H1 (cell line): ENCODE data around the gene NTMT1. TPM values are rescaled to one million over a fixed set of nuclear protein-coding genes. Genes with fewer than 3 reads are reported as not detected.

ENCODE experiments used
- CTCF ChIA-PET: fragments of 300-600 bp; sonication (Branson Sonifier 250); formaldehyde crosslinking; loops from one replicate; lab custom pipeline; 2021; ENCODE audit not compliant: partially characterized antibody; lab: Charles Lee
- POLR2A ChIA-PET: fragments of 300-600 bp; sonication (Branson Sonifier 250); formaldehyde crosslinking; loops from one replicate; lab custom pipeline; 2021; ENCODE audit warnings: inconsistent platforms; ENCODE audit not compliant: partially characterized antibody; lab: Charles Lee
- DNase-seq, 2 experiments: peaks; one replicate each; pipeline versions ENCODE4 v3.0.0 to v3.0.0-alpha.2; 2010 to 2022; ENCODE audit warnings: low spot score in 2 of 2, low read depth in 1 of 2, mixed read lengths in 1 of 2
- FAIRE-seq: peaks from 2 replicates; lab custom pipeline; 2011; peaks lifted over from hg19 to GRCh38; lab: Jason Lieb, UNC
- H2AFZ ChIP-seq: 2 replicates; pipeline ENCODE4 v1.8.1; 2012; ENCODE audit warnings: low read length, inconsistent platforms
- H2AK5ac ChIP-seq: 2 replicates; pipeline ENCODE4 v1.6.1; 2013; ENCODE audit warnings: low read depth, low read length
- H2BK120ac ChIP-seq: replicated peaks from 2 replicates; pipeline ENCODE3; 2013; ENCODE audit warnings: low read depth, low read length, inconsistent platforms
- H2BK12ac ChIP-seq: 2 replicates; pipeline ENCODE4 v1.6.1; 2013; ENCODE audit warnings: low read depth, low read length
- H2BK15ac ChIP-seq: 2 replicates; pipeline ENCODE4 v1.6.1; 2013; ENCODE audit warnings: low read length
- H2BK20ac ChIP-seq: 2 replicates; pipeline ENCODE4 v1.6.1; 2013; ENCODE audit warnings: low read length
- H2BK5ac ChIP-seq: 2 replicates; pipeline ENCODE4 v1.6.1; 2013; ENCODE audit warnings: low read depth, low read length
- H3K14ac ChIP-seq: 2 replicates; pipeline ENCODE4 v1.6.1; 2013; ENCODE audit warnings: inconsistent platforms; ENCODE audit not compliant: insufficient read length
- H3K18ac ChIP-seq: 2 replicates; pipeline ENCODE4 v1.6.1; 2013; ENCODE audit warnings: low read length; ENCODE audit errors: extremely low read depth
- H3K23ac ChIP-seq: 2 replicates; pipeline ENCODE4 v1.6.1; 2013; ENCODE audit warnings: inconsistent platforms; ENCODE audit not compliant: insufficient read length
- H3K23me2 ChIP-seq: 2 replicates; pipeline ENCODE4 v1.6.1; 2013; ENCODE audit warnings: low read depth, low read length
- H3K27ac ChIP-seq: 2 replicates; pipeline ENCODE4 v1.6.1; 2011; ENCODE audit warnings: low read depth, low read length, inconsistent platforms
- H3K27me3 ChIP-seq, 4 experiments: replicated peaks in 1 of 4; 1 replicate in 1 of 4; 2 replicates in 3 of 4; pipeline versions ENCODE4 v1.6.1 to v1.8.1; 2011 to 2013; ENCODE audit warnings: low read length in 3 of 4, mild to moderate bottlenecking in 3 of 4, inconsistent platforms in 2 of 4, mixed read lengths in 2 of 4, moderate library complexity in 1 of 4; ENCODE audit not compliant: control insufficient read depth in 3 of 4, insufficient read depth in 3 of 4; ENCODE audit errors: extremely low read depth in 1 of 4
- H3K36me3 ChIP-seq, 4 experiments: 2 replicates each; pipeline versions ENCODE4 v1.6.1 to v1.8.1; 2011 to 2013; ENCODE audit warnings: mild to moderate bottlenecking in 4 of 4, low read length in 3 of 4, moderate library complexity in 2 of 4, control low read depth in 1 of 4, inconsistent platforms in 1 of 4; ENCODE audit not compliant: insufficient read depth in 4 of 4, control insufficient read depth in 2 of 4
- H3K4ac ChIP-seq: replicated peaks from 2 replicates; pipeline ENCODE3; 2013; ENCODE audit warnings: low read length, low read depth, mixed read lengths, inconsistent platforms; ENCODE audit not compliant: insufficient read length
- H3K4me1 ChIP-seq, 4 experiments: replicated peaks in 1 of 4; 1 replicate in 1 of 4; 2 replicates in 3 of 4; pipeline versions ENCODE4 v1.6.1 to v1.8.1; 2011 to 2013; ENCODE audit warnings: low read length in 3 of 4, inconsistent platforms in 2 of 4, mixed read lengths in 1 of 4; ENCODE audit not compliant: insufficient read depth in 4 of 4, control insufficient read depth in 3 of 4
- H3K4me2 ChIP-seq, 2 experiments: 2 replicates each; pipeline versions ENCODE4 v1.6.1 to v1.8.1; 2011 to 2013; ENCODE audit warnings: low read depth in 2 of 2, low read length in 2 of 2, control low read depth in 1 of 2, inconsistent platforms in 1 of 2, mild to moderate bottlenecking in 1 of 2; ENCODE audit not compliant: insufficient read depth in 1 of 2
- H3K4me3 ChIP-seq, 4 experiments: fragments of 200-600, 300-600 bp in 1 of 4; sonication (generic), shearing (Covaris generic), sonication (Bioruptor Twin) in 1 of 4; 2 replicates each; pipeline versions ENCODE4 v1.5.1 to v1.8.1; 2011 to 2016; ENCODE audit warnings: low read length in 4 of 4, low read depth in 3 of 4, control low read depth in 2 of 4, inconsistent platforms in 2 of 4, mild to moderate bottlenecking in 2 of 4, mixed read lengths in 1 of 4, moderate library complexity in 1 of 4; ENCODE audit not compliant: insufficient read depth in 2 of 4; ENCODE audit errors: extremely low read depth in 1 of 4
- H3K56ac ChIP-seq: replicated peaks from 2 replicates; pipeline ENCODE3; 2013; ENCODE audit warnings: low read depth, mild to moderate bottlenecking, mixed read lengths, low read length, inconsistent platforms; ENCODE audit not compliant: insufficient read length
- H3K79me1 ChIP-seq: 2 replicates; pipeline ENCODE4 v1.6.1; 2013; ENCODE audit warnings: low read depth, low read length, control low read depth
- H3K79me2 ChIP-seq, 2 experiments: 2 replicates each; pipeline versions ENCODE4 v1.6.1 to v1.8.1; 2012 to 2013; ENCODE audit warnings: low read length in 2 of 2, mild to moderate bottlenecking in 2 of 2, inconsistent platforms in 1 of 2; ENCODE audit not compliant: insufficient read depth in 2 of 2, control insufficient read depth in 1 of 2
- H3K9ac ChIP-seq, 4 experiments: replicated peaks in 1 of 4; 1 replicate in 1 of 4; 2 replicates in 3 of 4; pipeline versions ENCODE4 v1.6.1 to v1.8.1; 2011 to 2013; ENCODE audit warnings: low read depth in 3 of 4, low read length in 3 of 4, control low read depth in 2 of 4, mild to moderate bottlenecking in 2 of 4, moderate library complexity in 2 of 4, inconsistent platforms in 1 of 4; ENCODE audit errors: extremely low read depth in 1 of 4
- H3K9me3 ChIP-seq, 2 experiments: 2 replicates each; pipeline versions ENCODE4 v1.6.1 to v1.8.1; 2012 to 2013; ENCODE audit warnings: mild to moderate bottlenecking in 2 of 2, moderate library complexity in 2 of 2, control low read depth in 1 of 2, inconsistent platforms in 1 of 2, low read depth in 1 of 2, low read length in 1 of 2, mixed read lengths in 1 of 2; ENCODE audit not compliant: insufficient read depth in 2 of 2
- H4K20me1 ChIP-seq, 2 experiments: replicated peaks in 1 of 2; 2 replicates each; pipeline versions ENCODE3 to v1.8.1; 2011 to 2013; ENCODE audit warnings: inconsistent platforms in 2 of 2, low read length in 2 of 2, mild to moderate bottlenecking in 1 of 2; ENCODE audit not compliant: insufficient read depth in 2 of 2, control insufficient read depth in 1 of 2
- H4K5ac ChIP-seq: 2 replicates; pipeline ENCODE4 v1.6.1; 2013; ENCODE audit warnings: low read length, low read depth, mixed read lengths, inconsistent platforms; ENCODE audit not compliant: insufficient read length
- H4K8ac ChIP-seq: 2 replicates; pipeline ENCODE4 v1.8.0; 2013; ENCODE audit warnings: mild to moderate bottlenecking, moderate library complexity, low read length, inconsistent platforms; ENCODE audit not compliant: insufficient read depth; ENCODE audit errors: extremely low read depth
- H4K91ac ChIP-seq: replicated peaks from 2 replicates; pipeline ENCODE3; 2013; ENCODE audit warnings: low read length, mixed read lengths, inconsistent platforms; ENCODE audit not compliant: insufficient read length
- BACH1 ChIP-seq: IDR thresholded peaks from 2 replicates; pipeline ENCODE4 v1.6.1; 2012; ENCODE audit warnings: low read length, improper control_type of control experiment
- BRCA1 ChIP-seq: IDR thresholded peaks from 2 replicates; pipeline ENCODE4 v1.6.1; 2012; ENCODE audit warnings: low read depth, low read length, improper control_type of control experiment
- CHD2 ChIP-seq: IDR thresholded peaks from 2 replicates; pipeline ENCODE4 v1.6.1; 2012; ENCODE audit warnings: low read length, improper control_type of control experiment
- JUND ChIP-seq: IDR thresholded peaks from 2 replicates; pipeline ENCODE4 v1.6.1; 2011; ENCODE audit warnings: mild to moderate bottlenecking, improper control_type of control experiment, low read length
- NRF1 ChIP-seq: IDR thresholded peaks from 2 replicates; pipeline ENCODE4 v1.6.1; 2011; ENCODE audit warnings: mild to moderate bottlenecking, low read depth, low read length, improper control_type of control experiment
- POU5F1 ChIP-seq: IDR thresholded peaks from 2 replicates; pipeline ENCODE4 v1.6.1; 2011; ENCODE audit warnings: low read depth, mild to moderate bottlenecking, low read length, moderate library complexity
- SAP30 ChIP-seq: fragments of 300-600 bp; sonication (generic); IDR thresholded peaks from 2 replicates; pipeline ENCODE4 v1.7.1; 2012; ENCODE audit warnings: low read length, moderate library complexity, mild to moderate bottlenecking, inconsistent platforms; ENCODE audit not compliant: insufficient read depth, insufficient replicate concordance
- SIRT6 ChIP-seq: IDR thresholded peaks from one replicate; pipeline ENCODE4 v1.7.1; 2012; ENCODE audit warnings: low read length, inconsistent platforms
- SRF ChIP-seq: IDR thresholded peaks from 2 replicates; pipeline ENCODE4 v1.6.1; 2011; ENCODE audit warnings: mild to moderate bottlenecking, low read depth, low read length, moderate library complexity
- TBP ChIP-seq: IDR thresholded peaks from 2 replicates; pipeline ENCODE4 v1.6.1; 2011; ENCODE audit warnings: low read depth, low read length, improper control_type of control experiment
- TEAD4 ChIP-seq: IDR thresholded peaks from 2 replicates; pipeline ENCODE4 v1.6.1; 2012; ENCODE audit warnings: low read depth, low read length, inconsistent platforms, mixed read lengths
- ZNF274 ChIP-seq: IDR thresholded peaks from 2 replicates; pipeline ENCODE4 v1.7.0; 2012; ENCODE audit warnings: low read length, borderline replicate concordance; ENCODE audit errors: extremely low read depth
- WGBS, 2 experiments: shearing (Covaris generic) in 1 of 2; methylation state at CpG; one replicate each; pipeline versions ENCODE4 v1.1.6 to v1.1.7; 2013 to 2015; ENCODE audit warnings: low lambda C conversion rate in 2 of 2, mixed read lengths in 2 of 2, inconsistent platforms in 1 of 2, low coverage in 1 of 2, missing lambda C conversion rate in 1 of 2; ENCODE audit not compliant: insufficient replicate concordance in 2 of 2, insufficient coverage in 1 of 2, insufficient read length in 1 of 2; ENCODE audit errors: extremely low coverage in 1 of 2, missing lambda C conversion rate in 1 of 2; 5-methylcytosine and 5-hydroxymethylcytosine counted together
- polyA plus RNA-seq, 7 experiments: library from polyadenylated mRNA; depleted of rRNA in 3 of 7; stranded (reverse) in 5 of 7; unstranded in 2 of 7; fragments of >200 nt in 5 of 7; fragments of 200-250 nt in 2 of 7; gene quantifications; 1 replicate in 5 of 7; 2 replicates in 1 of 7; 4 replicates in 1 of 7; pipeline versions ENCODE4 v1.2.1 to v1.2.3, GENCODE V29; 2011 to 2013; ENCODE audit warnings: missing spikeins in 2 of 7, mixed read lengths in 2 of 7
- total RNA-seq: library from RNA; stranded (reverse); fragmentation: NEBNext Ultra II Directional; extraction: Animal tissue kit (Norgen Biotek cat#: 25700); gene quantifications from 2 replicates; pipeline ENCODE4 v1.2.1, GENCODE V29; 2021
- TF ChIP-seq, protein P1 (sequence below), 3 experiments: IDR thresholded peaks; 1 replicate in 2 of 3; 2 replicates in 1 of 3; pipeline versions ENCODE4 v1.5.1 to v1.6.1; 2011; ENCODE audit warnings: low read length in 3 of 3, mild to moderate bottlenecking in 3 of 3, inconsistent platforms in 2 of 3, low read depth in 1 of 3, moderate library complexity in 1 of 3; ENCODE audit not compliant: insufficient read depth in 1 of 3; ENCODE audit errors: control extremely low read depth in 1 of 3

The NTMT1 gene
- total and polyA plus RNA-seq, 2 of the 8 experiments (the other 6 are each of a cell fraction or from before 2014, with no cell fraction given): 66.8 to 70.2 TPM

DNA sequence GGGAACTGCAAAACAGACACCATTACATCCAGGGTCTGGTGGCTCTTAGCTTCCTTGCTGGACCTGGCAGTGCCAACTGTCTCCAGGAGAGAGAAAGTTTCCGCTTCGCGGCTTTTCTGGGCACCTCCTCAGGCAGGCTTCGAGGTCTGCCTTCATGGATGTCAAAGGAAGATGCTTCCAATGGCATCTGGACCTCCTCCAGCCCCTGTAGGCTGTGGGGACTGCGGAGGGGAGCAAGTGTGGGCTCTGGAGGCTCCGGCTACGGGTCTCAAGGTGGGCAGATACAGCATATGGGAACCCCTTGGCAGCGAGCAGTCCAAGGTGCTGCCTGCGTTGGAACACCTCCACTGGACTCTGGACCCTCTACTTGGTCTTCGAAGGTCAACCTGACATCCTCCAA is 11.0 kb upstream of the NTMT1 start:
- no peak overlapping the region for H3K27ac ChIP-seq
- no peak overlapping the region for H2AK5ac ChIP-seq
- peaks cover 6 to 15% (median 12%) of the 10 kb centered on the region in 4 experiments for H3K27me3 ChIP-seq
- no peaks in the 10 kb centered on the region for H3K36me3 ChIP-seq
- H4K8ac ChIP-seq: no peak overlapping the region
- H3K79me2 ChIP-seq: no peaks in the 10 kb centered on the region
- H3K4me1 ChIP-seq: peaks cover 0 to 6% (median 2%) of the 10 kb centered on the region in 4 experiments; a peak in 5 of 7 replicates
- POLR2A ChIA-PET: interaction anchor here (1.2 to 1.4 kb wide), 3 partner anchors 155 to 472 kb away, joined by 3 to 4 read pairs (median 3); no protein-coding TSS in a partner anchor
- no peak for TF ChIP-seq ZNF274
- no peak for TF ChIP-seq NRF1
- TF ChIP-seq, protein P1, sequence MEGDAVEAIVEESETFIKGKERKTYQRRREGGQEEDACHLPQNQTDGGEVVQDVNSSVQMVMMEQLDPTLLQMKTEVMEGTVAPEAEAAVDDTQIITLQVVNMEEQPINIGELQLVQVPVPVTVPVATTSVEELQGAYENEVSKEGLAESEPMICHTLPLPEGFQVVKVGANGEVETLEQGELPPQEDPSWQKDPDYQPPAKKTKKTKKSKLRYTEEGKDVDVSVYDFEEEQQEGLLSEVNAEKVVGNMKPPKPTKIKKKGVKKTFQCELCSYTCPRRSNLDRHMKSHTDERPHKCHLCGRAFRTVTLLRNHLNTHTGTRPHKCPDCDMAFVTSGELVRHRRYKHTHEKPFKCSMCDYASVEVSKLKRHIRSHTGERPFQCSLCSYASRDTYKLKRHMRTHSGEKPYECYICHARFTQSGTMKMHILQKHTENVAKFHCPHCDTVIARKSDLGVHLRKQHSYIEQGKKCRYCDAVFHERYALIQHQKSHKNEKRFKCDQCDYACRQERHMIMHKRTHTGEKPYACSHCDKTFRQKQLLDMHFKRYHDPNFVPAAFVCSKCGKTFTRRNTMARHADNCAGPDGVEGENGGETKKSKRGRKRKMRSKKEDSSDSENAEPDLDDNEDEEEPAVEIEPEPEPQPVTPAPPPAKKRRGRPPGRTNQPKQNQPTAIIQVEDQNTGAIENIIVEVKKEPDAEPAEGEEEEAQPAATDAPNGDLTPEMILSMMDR (IDR thresholded peaks at IDR 0.05; ENCODE audit: control extremely low read depth in 1 of 3, insufficient read depth in 1 of 3, low read depth in 1 of 3, low read length in 3 of 3): no peak
- no peak for TF ChIP-seq CHD2
- TF ChIP-seq SIRT6: no peak
- no peak for TF ChIP-seq BRCA1
- no peak for TF ChIP-seq POU5F1
- no peak for TF ChIP-seq BACH1
- TF ChIP-seq SAP30: no peak
- no peak for TF ChIP-seq TEAD4
- TF ChIP-seq TBP: no peak
- no peak for TF ChIP-seq SRF
- TF ChIP-seq JUND: no peak
- H3K9ac ChIP-seq: no peak overlapping the region
- H3K14ac ChIP-seq: no peak overlapping the region
- H3K4me3 ChIP-seq: no peak overlapping the region
- no peak overlapping the region for H2BK15ac ChIP-seq
- H3K23me2 ChIP-seq: peaks cover 11% of the 10 kb centered on the region; the same call in 1 of the 2 replicates
- no peak overlapping the region for H3K4ac ChIP-seq
- DNase-seq: no peak
- no peak overlapping the region for H3K4me2 ChIP-seq
- no peak overlapping the region for H2BK12ac ChIP-seq
- CTCF ChIA-PET: interaction anchor here (0.8 to 6.2 kb wide), 9 partner anchors 8 to 485 kb away, joined by 3 to 71 read pairs (median 5); partner anchors contain the start of genes C9orf50 and NTMT1
- FAIRE-seq: no peak
- H2BK5ac ChIP-seq: no peak overlapping the region
- no peaks in the 10 kb centered on the region for H3K79me1 ChIP-seq
- no peak overlapping the region for H4K5ac ChIP-seq
- H4K91ac ChIP-seq: no peak overlapping the region
- H4K20me1 ChIP-seq: no peaks in the 10 kb centered on the region
- no peak overlapping the region for H2BK20ac ChIP-seq
- H3K18ac ChIP-seq: no peak overlapping the region
- H3K56ac ChIP-seq: no peak overlapping the region
- H2AFZ ChIP-seq: no peak overlapping the region
- H3K23ac ChIP-seq: no peak overlapping the region
- 91% methylated on average over 10 of the region's 10 CpGs; no CpG with 5 or more reads in 1 of the 2 experiments for WGBS, 2 experiments
- H3K9me3 ChIP-seq: no peaks in the 10 kb centered on the region
- H2BK120ac ChIP-seq: no peak overlapping the region
